Effector memory CD8-positive, alpha-beta T cell (primary cell): Measurements from ENCODE around the gene CD209.

Experiments
- ATAC-seq: fragments of 150-1000 bp; cut with Tn5 transposase; replicated peaks from 2 replicates; pipeline ENCODE4 v1.10.0; 2021; ENCODE audit warnings: mild to moderate bottlenecking, moderate library complexity
- DNase-seq, 3 experiments: peaks; one replicate each; pipeline ENCODE4 v3.0.0; 2021
- H3K27ac Mint-ChIP-seq, 2 donors: one replicate each; pipeline ENCODE4 v1.8.0; 2022; ENCODE audit warnings: mild to moderate bottlenecking in 2 of 2, mixed read lengths in 2 of 2, moderate library complexity in 2 of 2
- H3K27me3 Mint-ChIP-seq, 2 donors: one replicate each; pipeline ENCODE4 v1.8.0; 2022; ENCODE audit warnings: mixed read lengths in 2 of 2
- H3K36me3 Mint-ChIP-seq: one replicate; pipeline ENCODE4 v1.8.0; 2022; ENCODE audit warnings: mild to moderate bottlenecking, moderate library complexity, mixed read lengths; ENCODE audit not compliant: insufficient read depth
- H3K4me1 Mint-ChIP-seq, 2 donors: one replicate each; pipeline ENCODE4 v1.8.0; 2022; ENCODE audit warnings: low read depth in 2 of 2, mixed read lengths in 2 of 2
- H3K4me3 Mint-ChIP-seq, 2 donors: one replicate each; pipeline ENCODE4 v1.8.0; 2022; ENCODE audit warnings: mild to moderate bottlenecking in 2 of 2, mixed read lengths in 2 of 2, moderate library complexity in 2 of 2
- H3K9me3 Mint-ChIP-seq, 2 donors: one replicate each; pipeline ENCODE4 v1.8.0; 2022; ENCODE audit warnings: mixed read lengths in 2 of 2

Gene CD209

GRCh38 chr19:7740682-7741054 is 6.7 kb downstream of the CD209 start:
- no peak for ATAC-seq
- Mint-ChIP-seq H3K4me1 (no peaks in the 10 kb centered on the region), H3K27ac (no peak overlapping the region)

GRCh38 chr19:7739801-7740681 is 7.3 kb downstream of the CD209 start:
- Mint-ChIP-seq H3K4me1 (no peaks in the 10 kb centered on the region), H3K27me3 (peaks cover 42 to 61% of the 10 kb centered on the region in 2 donors), H3K4me3 (no peak overlapping the region), H3K27ac (no peak overlapping the region), H3K9me3 (no peaks in the 10 kb centered on the region), H3K36me3 (peaks cover 3% of the 10 kb centered on the region)
- ATAC-seq (no peak), DNase-seq (no peak)

More at GRCh38 chr19:7740682-7741054, 6.7 kb downstream of the CD209 start:
- H3K4me3 Mint-ChIP-seq, result no peak overlapping the region
- peaks cover 41 to 58% of the 10 kb centered on the region in 2 donors for H3K27me3 Mint-ChIP-seq
- no peaks in the 10 kb centered on the region for H3K9me3 Mint-ChIP-seq
- H3K36me3 Mint-ChIP-seq, result peaks cover 3% of the 10 kb centered on the region
- DNase-seq, result no peak

- ATAC-seq, result no peak
- H3K36me3 Mint-ChIP-seq, result peaks cover 3% of the 10 kb centered on the region
- H3K4me3 Mint-ChIP-seq, result no peak overlapping the region
- no peak overlapping the region for H3K27ac Mint-ChIP-seq
- H3K4me1 Mint-ChIP-seq, result no peaks in the 10 kb centered on the region
- no peak for DNase-seq
- no peaks in the 10 kb centered on the region for H3K9me3 Mint-ChIP-seq
- H3K27me3 Mint-ChIP-seq, result peaks cover 50 to 69% of the 10 kb centered on the region in 2 donors
Measured at GRCh38 chr19:7739211-7739755, 8.1 kb downstream of the CD209 start.

GRCh38 chr19:7738023-7738422 is 9.3 kb downstream of the CD209 start:
- Mint-ChIP-seq H3K4me1 (no peaks in the 10 kb centered on the region), H3K4me3 (no peak overlapping the region), H3K36me3 (peaks cover 3% of the 10 kb centered on the region), H3K9me3 (no peaks in the 10 kb centered on the region), H3K27ac (no peak overlapping the region), H3K27me3 (peaks cover 52 to 73% of the 10 kb centered on the region in 2 donors)
- DNase-seq (no peak), ATAC-seq (no peak)

GRCh38 chr19:7737215-7737614 is 10.1 kb downstream of the CD209 start:
- Mint-ChIP-seq H3K36me3 (peaks cover 3% of the 10 kb centered on the region), H3K27ac (no peak overlapping the region), H3K4me3 (no peak overlapping the region), H3K9me3 (no peaks in the 10 kb centered on the region), H3K27me3 (peaks cover 55 to 76% of the 10 kb centered on the region in 2 donors), H3K4me1 (no peaks in the 10 kb centered on the region)
- DNase-seq (no peak), ATAC-seq (no peak)

GRCh38 chr19:7736148-7736547 is 11.2 kb downstream of the CD209 start:
- ATAC-seq (no peak), DNase-seq (no peak)
- H3K9me3 Mint-ChIP-seq, result no peaks in the 10 kb centered on the region
- no peak overlapping the region for H3K4me3 Mint-ChIP-seq
- no peak overlapping the region for H3K27ac Mint-ChIP-seq
- H3K4me1 Mint-ChIP-seq, result no peaks in the 10 kb centered on the region
- peaks cover 3% of the 10 kb centered on the region for H3K36me3 Mint-ChIP-seq
- peaks cover 56 to 78% of the 10 kb centered on the region in 2 donors for H3K27me3 Mint-ChIP-seq

- Mint-ChIP-seq H3K9me3 (no peaks in the 10 kb centered on the region), H3K27ac (no peak overlapping the region), H3K4me3 (no peak overlapping the region), H3K27me3 (peaks cover 56 to 78% of the 10 kb centered on the region in 2 donors), H3K36me3 (peaks cover 3% of the 10 kb centered on the region), H3K4me1 (peaks cover 2 to 4% of the 10 kb centered on the region in 2 donors)
- ATAC-seq (no peak), DNase-seq (no peak)
Measured at GRCh38 chr19:7734220-7735203, 12.8 kb downstream of the CD209 start.

- H3K27me3 Mint-ChIP-seq, result peaks cover 61 to 78% of the 10 kb centered on the region in 2 donors
- H3K36me3 Mint-ChIP-seq, result peaks cover 3% of the 10 kb centered on the region
- DNase-seq (no peak), ATAC-seq (no peak)
- H3K27ac Mint-ChIP-seq, result no peak overlapping the region
- peaks cover 4 to 6% of the 10 kb centered on the region in 2 donors for H3K4me1 Mint-ChIP-seq
- no peaks in the 10 kb centered on the region for H3K9me3 Mint-ChIP-seq
- no peak overlapping the region for H3K4me3 Mint-ChIP-seq
Measured at GRCh38 chr19:7733376-7733775, 14.0 kb downstream of the CD209 start.

GRCh38 chr19:7732045-7732444 is 15.3 kb downstream of the CD209 start, which contains the start of gene CLEC4G:
Gene CLEC4G, minus strand, starts transcription at chr19:7732110. Its CDS starts 8 bp downstream, at chr19:7732102.
- Mint-ChIP-seq H3K27me3 (peaks cover 63 to 78% of the 10 kb centered on the region in 2 donors), H3K4me1 (peaks cover 4 to 6% of the 10 kb centered on the region in 2 donors), H3K27ac (no peak within 1 kb of the TSS), H3K36me3 (peaks cover 3% of the 10 kb centered on the region), H3K4me3 (no peak within 1 kb of the TSS), H3K9me3 (no peaks in the 10 kb centered on the region)
- DNase-seq (no peak), ATAC-seq (no peak)

- Mint-ChIP-seq H3K27ac (no peak overlapping the region), H3K4me1 (peaks cover 4 to 6% of the 10 kb centered on the region in 2 donors), H3K36me3 (peaks cover 2% of the 10 kb centered on the region), H3K9me3 (no peaks in the 10 kb centered on the region), H3K4me3 (no peak overlapping the region), H3K27me3 (peaks cover 59 to 78% of the 10 kb centered on the region in 2 donors)
- DNase-seq (no peak), ATAC-seq (no peak)
Measured at GRCh38 chr19:7731615-7732014, 15.7 kb downstream of the CD209 start.

GRCh38 chr19:7731218-7731595 is 16.1 kb downstream of the CD209 start:
- no peak overlapping the region for H3K4me3 Mint-ChIP-seq
- no peaks in the 10 kb centered on the region for H3K9me3 Mint-ChIP-seq
- peaks cover 55 to 78% of the 10 kb centered on the region in 2 donors for H3K27me3 Mint-ChIP-seq
- H3K27ac Mint-ChIP-seq, result no peak overlapping the region
- peaks cover 4 to 6% of the 10 kb centered on the region in 2 donors for H3K4me1 Mint-ChIP-seq
- H3K36me3 Mint-ChIP-seq, result no peaks in the 10 kb centered on the region
- DNase-seq, result no peak
- ATAC-seq, result no peak

GRCh38 chr19:7730286-7731217 is 16.8 kb downstream of the CD209 start:
- no peak overlapping the region for H3K27ac Mint-ChIP-seq
- no peaks in the 10 kb centered on the region for H3K9me3 Mint-ChIP-seq
- peaks cover 53 to 74% of the 10 kb centered on the region in 2 donors for H3K27me3 Mint-ChIP-seq
- ATAC-seq (no peak), DNase-seq (no peak)
- peaks cover 4 to 6% of the 10 kb centered on the region in 2 donors for H3K4me1 Mint-ChIP-seq
- H3K36me3 Mint-ChIP-seq, result no peaks in the 10 kb centered on the region
- peak overlapping the region in 1 of 2 donors; percentile 60 for H3K4me3 Mint-ChIP-seq
